HepG2 (cell line): Measurements from ENCODE around the gene TOMM7. TPM values are rescaled to one million over a fixed set of nuclear protein-coding genes. Genes with fewer than 3 reads are reported as not detected.

Experiments used
- CHD2 ChIP-seq: IDR thresholded peaks from 2 replicates; pipeline ENCODE4 v1.6.1; 2011; ENCODE audit warnings: low read depth, low read length, improper control_type of control experiment
- GZF1 ChIP-seq: sonication (generic); formaldehyde crosslinking; IDR thresholded peaks from 2 replicates; pipeline ENCODE4 v1.5.1; 2020; ENCODE audit warnings: mild to moderate bottlenecking, missing genetic modification reagents
- JDP2 ChIP-seq: sonication (generic); formaldehyde crosslinking; IDR thresholded peaks from 2 replicates; pipeline ENCODE4 v1.8.1; 2022; ENCODE audit warnings: missing genetic modification reagents, borderline replicate concordance
- KDM2A ChIP-seq: sonication (generic); formaldehyde crosslinking; IDR thresholded peaks from 2 replicates; pipeline ENCODE4 v1.4.0; 2020; ENCODE audit warnings: low read depth, missing genetic modification reagents, borderline replicate concordance
- KMT2B ChIP-seq: IDR thresholded peaks from 2 replicates; pipeline ENCODE4 v1.6.1; 2016; ENCODE audit warnings: missing genetic modification reagents, missing compliant biosample characterization
- MBNL3 ChIP-seq: fragments of 250-450 bp; sonication (Bioruptor Pico); conservative IDR thresholded peaks from 2 replicates; pipeline ENCODE4 v1.8.0; 2022; ENCODE audit warnings: mild to moderate bottlenecking, inconsistent platforms
- NCOA5 ChIP-seq: sonication (generic); formaldehyde crosslinking; IDR thresholded peaks from 2 replicates; pipeline ENCODE4 v1.4.0; 2020; ENCODE audit warnings: missing genetic modification reagents
- ONECUT2 ChIP-seq: sonication (generic); formaldehyde crosslinking; IDR thresholded peaks from 2 replicates; pipeline ENCODE4 v1.4.0; 2020; ENCODE audit warnings: missing genetic modification reagents
- PAF1 ChIP-seq: IDR thresholded peaks from 2 replicates; pipeline ENCODE4 v1.6.1; 2016; ENCODE audit warnings: missing genetic modification reagents, missing compliant biosample characterization
- POLR2AphosphoS2 ChIP-seq: IDR thresholded peaks from 2 replicates; pipeline ENCODE4 v1.6.1; 2011; ENCODE audit warnings: low read depth, low read length, improper control_type of control experiment
- TAF1 ChIP-seq: sonication (generic); formaldehyde crosslinking; IDR thresholded peaks from 2 replicates; pipeline ENCODE4 v1.4.0; 2020; ENCODE audit warnings: missing genetic modification reagents
- ZNF282 ChIP-seq: fragments of 450-650 bp; IDR thresholded peaks from 2 replicates; pipeline ENCODE4 v1.6.1; 2018; ENCODE audit not compliant: partially characterized antibody
- ZNF552 ChIP-seq: sonication (generic); formaldehyde crosslinking; IDR thresholded peaks from 2 replicates; pipeline ENCODE4 v1.9.0; 2022; ENCODE audit warnings: missing genetic modification reagents, mild to moderate bottlenecking, borderline replicate concordance
- ZNF766 ChIP-seq: sonication (generic); formaldehyde crosslinking; IDR thresholded peaks from 2 replicates; pipeline ENCODE4 v1.5.0; 2020; ENCODE audit warnings: missing genetic modification reagents, borderline replicate concordance
- ZNF782 ChIP-seq: sonication (generic); formaldehyde crosslinking; IDR thresholded peaks from 2 replicates; pipeline ENCODE4 v1.4.0; 2020; ENCODE audit warnings: missing genetic modification reagents, mild to moderate bottlenecking, borderline replicate concordance
- ZNF879 ChIP-seq: sonication (generic); formaldehyde crosslinking; IDR thresholded peaks from 2 replicates; pipeline ENCODE4 v1.8.1; 2023; ENCODE audit warnings: missing genetic modification reagents
- ZSCAN21 ChIP-seq: sonication (generic); formaldehyde crosslinking; IDR thresholded peaks from 2 replicates; pipeline ENCODE4 v1.8.0; 2022; ENCODE audit warnings: mild to moderate bottlenecking, missing genetic modification reagents, moderate library complexity, borderline replicate concordance
- polyA plus RNA-seq, 8 experiments: library from polyadenylated mRNA; depleted of rRNA in 3 of 8; stranded (reverse) in 7 of 8; unstranded in 1 of 8; fragments of >200 nt; fragmentation: Illumina TruSeq in 4 of 8; extraction: Trizol in 4 of 8; gene quantifications; 2 replicates each; pipeline versions ENCODE4 v1.2.1 to v1.2.3, GENCODE V29; 2011 to 2016; ENCODE audit warnings: low read depth in 4 of 8, missing spikeins in 1 of 8, mixed read lengths in 1 of 8; ENCODE audit not compliant: insufficient read depth in 1 of 8
- total RNA-seq, 5 experiments: library from RNA; depleted of rRNA; stranded (reverse); fragments of >200 nt; fragmentation: Illumina TruSeq; extraction: Trizol; gene quantifications; 2 replicates each; pipeline ENCODE4 v1.2.3, GENCODE V29; 2016; ENCODE audit warnings: low read depth in 1 of 5
- TF ChIP-seq, protein P1 (sequence below): sonication (generic); formaldehyde crosslinking; IDR thresholded peaks from 2 replicates; pipeline ENCODE4 v1.4.0; 2020; ENCODE audit warnings: missing genetic modification reagents
- TF ChIP-seq, protein P2 (sequence below): IDR thresholded peaks from 2 replicates; pipeline ENCODE4 v1.6.1; 2016; ENCODE audit warnings: missing biosample characterization, missing genetic modification reagents, low read depth
- TF ChIP-seq, protein P3 (sequence below): sonication (generic); formaldehyde crosslinking; IDR thresholded peaks from 2 replicates; pipeline ENCODE4 v1.4.0; 2020; ENCODE audit warnings: mild to moderate bottlenecking, missing genetic modification reagents
- TF ChIP-seq, protein P4 (sequence below): sonication (generic); formaldehyde crosslinking; conservative IDR thresholded peaks from 2 replicates; pipeline ENCODE4 v1.4.0; 2020; ENCODE audit warnings: mild to moderate bottlenecking, missing genetic modification reagents, moderate library complexity
- TF ChIP-seq, protein P5 (sequence below): sonication (generic); formaldehyde crosslinking; IDR thresholded peaks from 2 replicates; pipeline ENCODE4 v1.4.0; 2020; ENCODE audit warnings: mild to moderate bottlenecking, missing genetic modification reagents
- TF ChIP-seq, protein P6 (sequence below): sonication (generic); formaldehyde crosslinking; IDR thresholded peaks from 2 replicates; pipeline ENCODE4 v1.8.1; 2023; ENCODE audit warnings: missing genetic modification reagents, mild to moderate bottlenecking, borderline replicate concordance
- TF ChIP-seq, protein P7 (sequence below): sonication (generic); formaldehyde crosslinking; IDR thresholded peaks from 2 replicates; pipeline ENCODE4 v1.8.1; 2022; ENCODE audit warnings: mild to moderate bottlenecking, missing genetic modification reagents

TOMM7 gene
- total and polyA plus RNA-seq, 2 of the 13 experiments (the other 11 are each of a cell fraction or from before 2014, with no cell fraction given): 251 to 369 TPM

DNA sequence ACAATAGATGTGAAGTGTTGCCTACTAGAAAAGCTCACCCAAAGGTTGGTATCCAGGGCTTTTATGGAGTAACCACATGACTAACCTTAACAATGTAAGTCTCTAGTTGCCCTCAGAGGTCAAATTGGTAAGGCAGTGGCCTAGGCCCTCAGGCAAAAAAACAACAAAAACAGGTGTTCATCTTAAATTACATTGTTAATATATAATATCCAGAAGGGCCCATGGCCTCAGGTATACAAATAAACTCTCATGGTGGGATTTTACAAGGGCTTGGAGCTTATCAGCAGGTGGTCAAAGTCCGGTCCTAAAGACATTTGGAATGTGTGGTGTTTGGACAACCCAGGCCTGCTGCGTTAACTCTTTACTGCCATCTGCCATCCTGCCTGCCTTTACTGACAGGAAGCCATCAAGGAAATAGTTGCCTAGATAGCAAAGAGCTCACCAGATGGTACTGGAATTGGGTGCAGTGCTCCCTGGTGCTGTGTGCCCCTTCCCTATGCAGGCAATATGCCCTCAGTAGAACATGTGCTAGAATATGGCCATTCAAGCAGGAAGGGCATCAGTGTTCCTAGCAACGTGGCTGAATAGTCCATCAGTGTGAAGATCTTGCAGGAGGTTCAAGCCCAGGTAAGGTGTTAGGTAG, 36.2 kb downstream of the TOMM7 start (continued):
- TF ChIP-seq KMT2B (CRISPR knock-in tag) (peak; percentile 61; the same call in 1 of the 2 replicates), ZNF766 (CRISPR knock-in tag) (no peak), TAF1 (no peak), ZNF282 (no peak), ZSCAN21 (CRISPR knock-in tag) (peak; percentile 72), KDM2A (CRISPR knock-in tag) (peak; percentile 60), GZF1 (CRISPR knock-in tag) (no peak), CHD2 (no peak), NCOA5 (CRISPR knock-in tag) (no peak), ZNF782 (no peak; the same call in 1 of the 2 replicates), MBNL3 (no peak), ONECUT2 (CRISPR knock-in tag) (no peak), PAF1 (no peak), ZNF552 (CRISPR knock-in tag) (no peak), POLR2AphosphoS2 (no peak), ZNF879 (CRISPR knock-in tag) (no peak), JDP2 (no peak)
- TF ChIP-seq, protein P1, sequence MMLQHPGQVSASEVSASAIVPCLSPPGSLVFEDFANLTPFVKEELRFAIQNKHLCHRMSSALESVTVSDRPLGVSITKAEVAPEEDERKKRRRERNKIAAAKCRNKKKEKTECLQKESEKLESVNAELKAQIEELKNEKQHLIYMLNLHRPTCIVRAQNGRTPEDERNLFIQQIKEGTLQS: no peak
- TF ChIP-seq, protein P2, sequence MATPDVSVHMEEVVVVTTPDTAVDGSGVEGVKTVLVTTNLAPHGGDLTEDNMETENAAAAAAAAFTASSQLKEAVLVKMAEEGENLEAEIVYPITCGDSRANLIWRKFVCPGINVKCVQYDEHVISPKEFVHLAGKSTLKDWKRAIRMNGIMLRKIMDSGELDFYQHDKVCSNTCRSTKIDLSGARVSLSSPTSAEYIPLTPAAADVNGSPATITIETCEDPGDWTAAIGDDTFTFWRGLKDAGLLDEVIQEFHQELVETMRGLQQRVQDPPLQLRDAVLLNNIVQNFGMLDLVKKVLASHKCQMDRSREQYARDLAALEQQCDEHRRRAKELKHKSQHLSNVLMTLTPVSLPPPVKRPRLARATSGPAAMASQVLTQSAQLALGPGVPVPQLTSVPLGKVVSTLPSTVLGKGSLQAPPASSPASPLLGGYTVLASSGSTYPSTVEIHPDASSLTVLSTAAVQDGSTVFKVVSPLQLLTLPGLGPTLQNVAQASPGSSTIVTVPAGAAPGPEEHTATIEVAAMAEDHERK: no peak
- TF ChIP-seq, protein P3, sequence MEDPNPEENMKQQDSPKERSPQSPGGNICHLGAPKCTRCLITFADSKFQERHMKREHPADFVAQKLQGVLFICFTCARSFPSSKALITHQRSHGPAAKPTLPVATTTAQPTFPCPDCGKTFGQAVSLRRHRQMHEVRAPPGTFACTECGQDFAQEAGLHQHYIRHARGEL (CRISPR knock-in tag): no peak
- TF ChIP-seq, protein P4, sequence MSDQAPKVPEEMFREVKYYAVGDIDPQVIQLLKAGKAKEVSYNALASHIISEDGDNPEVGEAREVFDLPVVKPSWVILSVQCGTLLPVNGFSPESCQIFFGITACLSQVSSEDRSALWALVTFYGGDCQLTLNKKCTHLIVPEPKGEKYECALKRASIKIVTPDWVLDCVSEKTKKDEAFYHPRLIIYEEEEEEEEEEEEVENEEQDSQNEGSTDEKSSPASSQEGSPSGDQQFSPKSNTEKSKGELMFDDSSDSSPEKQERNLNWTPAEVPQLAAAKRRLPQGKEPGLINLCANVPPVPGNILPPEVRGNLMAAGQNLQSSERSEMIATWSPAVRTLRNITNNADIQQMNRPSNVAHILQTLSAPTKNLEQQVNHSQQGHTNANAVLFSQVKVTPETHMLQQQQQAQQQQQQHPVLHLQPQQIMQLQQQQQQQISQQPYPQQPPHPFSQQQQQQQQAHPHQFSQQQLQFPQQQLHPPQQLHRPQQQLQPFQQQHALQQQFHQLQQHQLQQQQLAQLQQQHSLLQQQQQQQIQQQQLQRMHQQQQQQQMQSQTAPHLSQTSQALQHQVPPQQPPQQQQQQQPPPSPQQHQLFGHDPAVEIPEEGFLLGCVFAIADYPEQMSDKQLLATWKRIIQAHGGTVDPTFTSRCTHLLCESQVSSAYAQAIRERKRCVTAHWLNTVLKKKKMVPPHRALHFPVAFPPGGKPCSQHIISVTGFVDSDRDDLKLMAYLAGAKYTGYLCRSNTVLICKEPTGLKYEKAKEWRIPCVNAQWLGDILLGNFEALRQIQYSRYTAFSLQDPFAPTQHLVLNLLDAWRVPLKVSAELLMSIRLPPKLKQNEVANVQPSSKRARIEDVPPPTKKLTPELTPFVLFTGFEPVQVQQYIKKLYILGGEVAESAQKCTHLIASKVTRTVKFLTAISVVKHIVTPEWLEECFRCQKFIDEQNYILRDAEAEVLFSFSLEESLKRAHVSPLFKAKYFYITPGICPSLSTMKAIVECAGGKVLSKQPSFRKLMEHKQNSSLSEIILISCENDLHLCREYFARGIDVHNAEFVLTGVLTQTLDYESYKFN: peak; percentile 99
- TF ChIP-seq, protein P5, sequence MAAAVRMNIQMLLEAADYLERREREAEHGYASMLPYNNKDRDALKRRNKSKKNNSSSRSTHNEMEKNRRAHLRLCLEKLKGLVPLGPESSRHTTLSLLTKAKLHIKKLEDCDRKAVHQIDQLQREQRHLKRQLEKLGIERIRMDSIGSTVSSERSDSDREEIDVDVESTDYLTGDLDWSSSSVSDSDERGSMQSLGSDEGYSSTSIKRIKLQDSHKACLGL: no peak
- TF ChIP-seq, protein P6, sequence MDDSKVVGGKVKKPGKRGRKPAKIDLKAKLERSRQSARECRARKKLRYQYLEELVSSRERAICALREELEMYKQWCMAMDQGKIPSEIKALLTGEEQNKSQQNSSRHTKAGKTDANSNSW (CRISPR knock-in tag): no peak
- TF ChIP-seq, protein P7, sequence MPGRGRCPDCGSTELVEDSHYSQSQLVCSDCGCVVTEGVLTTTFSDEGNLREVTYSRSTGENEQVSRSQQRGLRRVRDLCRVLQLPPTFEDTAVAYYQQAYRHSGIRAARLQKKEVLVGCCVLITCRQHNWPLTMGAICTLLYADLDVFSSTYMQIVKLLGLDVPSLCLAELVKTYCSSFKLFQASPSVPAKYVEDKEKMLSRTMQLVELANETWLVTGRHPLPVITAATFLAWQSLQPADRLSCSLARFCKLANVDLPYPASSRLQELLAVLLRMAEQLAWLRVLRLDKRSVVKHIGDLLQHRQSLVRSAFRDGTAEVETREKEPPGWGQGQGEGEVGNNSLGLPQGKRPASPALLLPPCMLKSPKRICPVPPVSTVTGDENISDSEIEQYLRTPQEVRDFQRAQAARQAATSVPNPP: peak; percentile 56; the same call in 1 of the 2 replicates
